Measurements from ENCODE around the gene SH3BGRL2. TPM values are rescaled to one million over a fixed set of nuclear protein-coding genes. Genes with fewer than 3 reads are reported as not detected.
A peak's percentile ranks its signal among the peaks of the same experiment; 100 is the strongest.

Gene SH3BGRL2
- total RNA-seq, 1 experiment from 2014 or later, result 5.2 TPM

DNA sequence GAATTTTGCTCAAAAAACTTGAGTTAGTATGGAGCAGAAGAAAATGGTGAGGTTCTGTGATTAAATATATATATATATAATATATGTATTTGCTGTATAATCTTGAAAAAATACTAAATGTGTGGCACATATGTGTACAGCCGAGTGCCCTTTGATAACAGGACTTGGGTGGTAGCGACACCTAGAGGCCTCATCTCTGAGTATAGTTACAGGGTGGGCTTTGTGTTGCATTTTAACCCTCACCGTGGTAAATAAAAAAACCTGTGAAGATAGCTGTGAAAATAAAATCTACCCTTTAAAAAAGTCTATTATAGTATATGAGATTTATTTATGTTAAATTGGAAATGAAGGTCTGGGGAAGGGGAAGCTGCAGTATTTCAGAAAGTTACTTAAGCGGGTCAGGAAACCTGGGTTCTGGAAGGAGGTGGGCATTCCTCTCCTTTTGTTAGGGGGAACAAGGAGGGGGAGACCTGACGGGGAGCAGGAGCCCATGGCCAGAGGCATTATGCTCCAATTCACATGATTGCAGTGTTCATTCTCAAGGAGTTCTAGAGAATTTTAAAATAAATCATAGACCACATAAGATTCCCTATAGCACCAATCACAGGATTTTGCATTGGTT is 82.7 kb downstream of the SH3BGRL2 start:
- Histone ChIP-seq H3K27ac (ENCODE audit: low read depth, low read length) (no peak overlapping the region), H4K20me1 (ENCODE audit: insufficient read depth) (no peaks in the 10 kb centered on the region), H3K79me2 (ENCODE audit: insufficient read depth, low read length) (no peaks in the 10 kb centered on the region), H3K4me1 (ENCODE audit: control insufficient read depth in 1 of 2, insufficient read depth in 2 of 2, low read length in 2 of 2) (no peaks in the 10 kb centered on the region), H3K27me3 (ENCODE audit: insufficient read depth, low read length) (no peaks in the 10 kb centered on the region), H2AFZ (ENCODE audit: low read depth, low read length, poor library complexity, severe bottlenecking) (no peak overlapping the region), H3K4me3 (replicated peaks in 1 of 2; ENCODE audit: low read depth in 1 of 2, low read length in 2 of 2) (no peak overlapping the region), H3K4me2 (ENCODE audit: low read length) (no peak overlapping the region), H3K36me3 (ENCODE audit: control insufficient read depth in 1 of 2, insufficient read depth in 2 of 2, low read length in 2 of 2) (no peaks in the 10 kb centered on the region), H3K9ac (ENCODE audit: low read length) (no peak overlapping the region), H3K9me2 (ENCODE audit: insufficient read depth) (no peaks in the 10 kb centered on the region), H3K9me3 (ENCODE audit: control insufficient read depth in 1 of 2, insufficient read depth in 1 of 2, low read depth in 1 of 2, low read length in 2 of 2) (no peaks in the 10 kb centered on the region)
- ChIA-PET RAD21 (ENCODE audit: low non-redundant PET in 1 of 2, low total read pairs in 2 of 2, uncharacterized antibody in 2 of 2, unreplicated experiment in 2 of 2) (no interaction called here), CTCF (interaction anchor here (1.8 kb wide), 1 partner anchor 10 kb away, joined by 6 read pairs; no protein-coding TSS in a partner anchor), POLR2A (no interaction called here)
- DNase-seq (ENCODE audit: low read depth, low spot score) (peak; percentile 47), ATAC-seq (peak; percentile 92)
- BruUV-seq (replicated peaks), result no TSS peak
- TF ChIP-seq, protein P1, sequence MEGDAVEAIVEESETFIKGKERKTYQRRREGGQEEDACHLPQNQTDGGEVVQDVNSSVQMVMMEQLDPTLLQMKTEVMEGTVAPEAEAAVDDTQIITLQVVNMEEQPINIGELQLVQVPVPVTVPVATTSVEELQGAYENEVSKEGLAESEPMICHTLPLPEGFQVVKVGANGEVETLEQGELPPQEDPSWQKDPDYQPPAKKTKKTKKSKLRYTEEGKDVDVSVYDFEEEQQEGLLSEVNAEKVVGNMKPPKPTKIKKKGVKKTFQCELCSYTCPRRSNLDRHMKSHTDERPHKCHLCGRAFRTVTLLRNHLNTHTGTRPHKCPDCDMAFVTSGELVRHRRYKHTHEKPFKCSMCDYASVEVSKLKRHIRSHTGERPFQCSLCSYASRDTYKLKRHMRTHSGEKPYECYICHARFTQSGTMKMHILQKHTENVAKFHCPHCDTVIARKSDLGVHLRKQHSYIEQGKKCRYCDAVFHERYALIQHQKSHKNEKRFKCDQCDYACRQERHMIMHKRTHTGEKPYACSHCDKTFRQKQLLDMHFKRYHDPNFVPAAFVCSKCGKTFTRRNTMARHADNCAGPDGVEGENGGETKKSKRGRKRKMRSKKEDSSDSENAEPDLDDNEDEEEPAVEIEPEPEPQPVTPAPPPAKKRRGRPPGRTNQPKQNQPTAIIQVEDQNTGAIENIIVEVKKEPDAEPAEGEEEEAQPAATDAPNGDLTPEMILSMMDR (IDR thresholded peaks at IDR 0.05 in 2 of 3, conservative IDR thresholded peaks at IDR 0.05 in 1 of 3; ENCODE audit: borderline replicate concordance in 1 of 3, insufficient read depth in 1 of 3, low read depth in 2 of 3, low read length in 2 of 3), result peak; percentile 41 to 74 (median 69); a peak in 5 of 6 replicates
- TF ChIP-seq FOSL1 (IDR thresholded peaks at IDR 0.05; ENCODE audit: low read depth), result no peak
- TF ChIP-seq RAD21 (IDR thresholded peaks at IDR 0.05; ENCODE audit: low read depth), result peak; percentile 73
- TF ChIP-seq ZNF274 (IDR thresholded peaks at IDR 0.05; ENCODE audit: low read depth, low read length), result no peak
- no peak for TF ChIP-seq SP1 (IDR thresholded peaks at IDR 0.05; ENCODE audit: low read depth)
- no peak for TF ChIP-seq YY1 (IDR thresholded peaks at IDR 0.05; ENCODE audit: extremely low read depth, insufficient replicate concordance, low read depth, low read length)
- TF ChIP-seq POLR2A (IDR thresholded peaks at IDR 0.05; ENCODE audit: borderline replicate concordance, extremely low read depth, insufficient read depth, insufficient read length), result no peak
- no peak for TF ChIP-seq CEBPB (IDR thresholded peaks at IDR 0.05; ENCODE audit: low read depth)
- intact Hi-C loops (cut with micrococcal nuclease), result loop anchor here (1.0 to 2.0 kb wide), 2 partner anchors 143 to 310 kb away; no protein-coding TSS in a partner anchor

Measured in HCT116 (cell line).